AML-193 (cell line): Measurements from ENCODE around the gene ROS1.
"Not testable (repeated sequence)": the region's sequence is repeated elsewhere in the genome, so short reads cannot be mapped to it uniquely, and the experiment has no call there.

Experiments used
- DNase-seq, 2 experiments: peaks; one replicate each; lab custom pipeline; 2025; lab: John Stamatoyannopoulos, UW

Gene ROS1

DNA sequence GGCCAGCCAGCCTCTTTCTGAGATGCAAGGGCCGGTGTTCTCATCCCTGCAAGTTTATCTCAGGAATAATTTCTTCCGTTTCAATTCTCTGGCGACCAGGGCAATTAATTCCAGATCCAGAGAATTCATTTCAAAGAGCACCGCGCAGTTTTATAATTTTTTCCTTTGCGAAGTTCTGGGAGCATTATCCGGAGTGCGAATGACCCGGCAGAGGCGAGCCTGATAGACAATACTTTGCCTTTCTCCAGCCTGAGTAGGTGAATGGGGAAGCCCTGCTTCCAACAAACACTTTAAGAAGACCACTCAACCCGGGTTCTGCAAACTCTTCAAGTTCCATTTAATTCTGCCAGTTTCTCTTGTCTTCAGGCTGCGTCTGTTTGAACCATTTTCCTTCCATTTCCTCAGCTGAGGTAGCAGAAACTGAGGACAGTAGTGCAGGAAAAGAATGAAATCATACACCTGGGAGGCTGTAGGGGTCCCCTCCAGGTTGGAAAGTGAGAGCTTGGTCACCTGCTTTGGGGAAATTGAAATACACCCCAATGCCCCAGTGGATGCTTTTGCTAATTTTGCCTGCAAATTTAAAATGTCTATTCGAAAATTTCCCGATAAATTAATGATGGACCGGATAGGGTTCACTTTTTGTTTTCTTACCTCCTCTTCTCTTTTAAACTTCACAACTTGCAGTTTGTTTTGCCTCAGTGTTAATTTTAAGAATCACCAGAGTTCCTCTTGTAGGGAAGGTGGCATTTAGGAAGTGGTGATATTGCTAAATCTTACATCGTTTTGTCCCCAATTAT lies 159.3 kb downstream of the ROS1 start:
- DNase-seq, result no peak

DNA sequence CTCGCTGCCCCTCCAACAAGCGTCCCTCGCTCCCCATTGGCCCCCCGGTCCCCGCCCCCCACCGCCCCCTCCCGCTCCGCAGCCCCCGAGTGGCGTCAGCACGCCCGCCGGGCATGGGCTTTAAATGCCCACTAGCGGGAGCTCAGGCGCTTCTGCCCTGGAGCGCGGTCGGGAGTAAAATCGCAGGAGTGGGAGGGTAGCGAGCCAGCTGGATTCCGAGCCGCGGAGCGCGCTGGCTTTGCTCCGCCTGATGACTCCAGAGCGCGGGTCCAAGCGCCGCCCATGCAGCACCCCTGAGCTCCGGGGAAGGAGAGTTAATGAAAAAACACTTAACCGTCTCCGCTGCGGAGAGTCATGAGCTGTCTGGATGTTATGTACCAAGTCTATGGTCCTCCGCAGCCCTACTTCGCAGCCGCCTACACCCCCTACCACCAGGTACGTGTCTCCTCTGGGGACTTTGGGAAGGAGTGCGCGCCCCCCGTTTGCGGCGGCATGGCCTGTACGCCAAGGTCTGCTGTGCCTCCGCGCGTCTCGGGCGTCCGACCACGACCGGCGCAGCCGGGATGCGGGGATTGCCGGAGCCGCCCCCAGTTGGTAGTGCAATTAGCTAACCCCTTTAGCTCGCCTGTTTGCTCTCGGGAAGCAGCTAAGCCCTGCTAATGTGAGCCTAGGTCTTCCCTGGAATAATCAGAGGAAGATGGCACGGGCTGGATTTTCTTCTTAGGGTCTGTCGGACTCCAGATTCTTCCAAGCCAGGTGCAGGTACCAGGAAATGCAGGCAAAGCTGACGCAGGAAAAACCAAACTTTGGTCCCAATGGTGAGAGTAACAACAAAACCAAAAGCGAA lies 160.1 kb downstream of the ROS1 start, which contains the start of gene VGLL2:
Gene VGLL2 (plus strand): TSS at position 149 of the 847 bp plus-strand sequence. CDS start 206 bp downstream, at position 355.
- no peak for DNase-seq

DNA sequence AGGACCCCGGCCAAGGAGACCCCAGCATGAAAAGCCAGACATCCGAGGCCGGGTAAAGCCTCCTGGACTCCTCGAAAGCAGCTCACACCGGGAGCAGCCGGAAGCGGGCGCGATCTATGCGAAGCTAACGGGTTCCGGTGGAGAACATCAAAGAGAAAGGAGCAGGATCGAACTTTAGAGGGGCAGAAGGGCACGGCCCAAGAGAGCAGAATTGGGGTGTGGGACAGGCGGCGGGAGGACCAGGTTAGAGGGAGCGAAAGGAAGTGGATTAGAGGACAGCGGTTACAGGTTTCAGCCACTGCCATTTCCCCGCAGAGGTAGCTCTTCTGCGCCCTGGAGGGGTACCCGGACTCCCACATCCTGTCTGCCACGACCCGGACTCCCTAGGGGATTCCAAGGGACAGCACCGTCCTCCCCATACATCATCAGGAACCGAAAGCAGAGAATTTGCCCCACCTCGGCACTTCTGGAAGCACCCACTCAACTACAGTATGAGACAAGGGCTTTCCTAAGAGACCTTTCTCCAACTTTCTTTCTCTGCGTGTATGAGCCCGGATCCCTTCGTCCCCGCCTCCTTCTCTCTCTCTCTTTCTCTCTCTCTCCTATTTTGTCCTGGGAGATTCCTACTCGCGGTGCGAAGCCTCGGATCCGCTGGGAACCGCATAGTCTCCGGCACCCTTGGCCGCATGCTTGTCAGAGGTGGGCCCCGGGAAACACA lies 160.9 kb downstream of the ROS1 start:
- no peak for DNase-seq

DNA sequence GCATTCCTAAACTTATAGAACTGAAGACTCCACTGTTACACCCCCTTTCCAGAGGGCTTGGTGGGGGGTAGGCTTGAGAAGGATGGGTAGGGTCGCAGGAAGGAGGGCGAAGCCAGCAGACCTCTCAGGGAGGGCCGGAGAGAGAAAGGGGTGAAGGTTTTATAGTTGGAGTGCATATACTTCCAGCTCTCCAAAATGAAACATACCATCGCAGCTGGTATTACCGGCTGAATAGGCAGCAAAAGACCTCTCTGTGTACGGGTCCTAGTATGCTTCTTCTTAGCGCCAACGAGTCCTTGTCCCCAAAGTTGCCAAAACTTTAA lies 161.4 kb downstream of the ROS1 start:
- DNase-seq, result no peak

DNA sequence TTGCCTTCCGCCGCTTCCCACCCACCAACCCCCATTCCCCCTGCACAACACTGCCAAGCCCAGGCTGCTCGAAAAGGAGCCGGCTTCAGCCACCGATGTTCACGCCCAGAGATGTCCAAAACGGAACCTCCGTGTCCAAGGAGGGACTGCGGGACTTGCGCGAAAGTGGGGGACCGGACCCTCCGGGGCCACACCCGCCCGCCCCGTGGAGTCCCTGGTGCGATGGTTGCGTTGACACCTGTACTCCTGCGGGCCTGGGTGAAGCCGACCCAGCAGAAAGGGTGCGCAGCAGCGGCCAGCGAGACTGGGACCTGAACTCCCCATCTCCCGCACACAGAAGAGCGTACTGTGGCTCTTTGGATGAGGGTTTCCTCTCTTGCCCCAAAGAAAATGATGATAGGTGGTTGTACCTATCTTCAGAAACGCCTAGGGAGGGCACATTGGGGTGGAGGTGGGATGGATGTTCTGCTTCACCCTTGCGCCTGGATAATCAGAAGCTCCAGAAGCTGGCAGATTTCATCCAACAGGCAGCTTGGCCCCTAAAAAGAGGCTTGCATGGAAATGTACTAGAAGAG lies 162.3 kb downstream of the ROS1 start:
- no peak for DNase-seq

DNA sequence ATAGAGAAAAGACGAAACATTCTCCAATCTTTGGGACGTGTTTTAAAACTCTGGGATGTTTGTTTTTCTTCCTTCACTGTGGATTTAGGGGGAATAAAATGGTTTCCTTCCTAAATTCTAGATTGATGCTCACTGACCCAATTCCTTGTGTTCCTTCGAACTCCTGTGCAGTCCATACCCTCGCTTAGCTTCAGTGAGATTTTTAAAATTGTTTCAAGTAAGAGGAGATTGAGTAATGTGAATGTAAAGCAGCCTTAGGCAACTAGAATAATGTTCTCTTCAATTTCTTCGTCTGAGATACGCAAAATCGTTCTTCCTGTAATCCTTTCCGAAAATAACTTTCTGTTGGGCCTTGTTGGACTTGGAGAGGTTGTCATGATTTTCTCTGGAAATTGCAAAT lies 162.9 kb downstream of the ROS1 start:
- no peak for DNase-seq

DNA sequence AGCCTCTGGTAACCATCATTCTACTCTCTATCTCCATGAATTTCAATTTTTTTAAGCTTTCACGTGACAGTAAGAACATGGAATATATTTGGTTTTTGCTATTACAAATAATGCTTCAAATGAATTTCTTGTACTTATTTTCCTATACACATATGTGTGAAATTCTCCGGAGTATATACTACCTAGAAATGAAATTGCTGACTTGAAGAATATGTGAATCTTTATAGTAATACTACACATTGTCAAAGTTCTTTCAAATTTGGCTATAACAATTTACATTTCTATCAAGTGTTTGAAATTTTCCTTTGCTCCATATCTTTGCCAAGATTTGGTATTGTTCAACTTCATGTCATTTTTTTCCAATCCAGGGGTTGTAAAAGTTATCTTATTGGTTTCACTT lies 172.0 kb downstream of the ROS1 start:
- no peak for DNase-seq

DNA sequence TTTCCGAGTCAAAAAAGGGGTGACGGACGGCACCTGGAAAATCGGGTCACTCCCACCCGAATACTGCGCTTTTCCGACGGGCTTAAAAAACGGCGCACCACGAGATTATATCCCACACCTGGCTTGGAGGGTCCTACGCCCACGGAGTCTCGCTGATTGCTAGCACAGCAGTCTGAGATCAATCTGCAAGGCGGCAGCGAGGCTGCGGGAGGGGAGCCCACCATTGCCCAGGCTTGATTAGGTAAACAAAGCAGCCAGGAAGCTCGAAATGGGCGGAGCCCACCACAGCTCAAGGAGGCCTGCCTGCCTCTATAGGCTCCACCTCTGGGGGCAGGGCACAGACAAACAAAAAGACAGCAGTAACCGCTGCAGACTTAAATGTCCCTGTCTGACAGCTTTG lies 180.8 kb downstream of the ROS1 start:
- DNase-seq, result not testable (repeated sequence)

DNA sequence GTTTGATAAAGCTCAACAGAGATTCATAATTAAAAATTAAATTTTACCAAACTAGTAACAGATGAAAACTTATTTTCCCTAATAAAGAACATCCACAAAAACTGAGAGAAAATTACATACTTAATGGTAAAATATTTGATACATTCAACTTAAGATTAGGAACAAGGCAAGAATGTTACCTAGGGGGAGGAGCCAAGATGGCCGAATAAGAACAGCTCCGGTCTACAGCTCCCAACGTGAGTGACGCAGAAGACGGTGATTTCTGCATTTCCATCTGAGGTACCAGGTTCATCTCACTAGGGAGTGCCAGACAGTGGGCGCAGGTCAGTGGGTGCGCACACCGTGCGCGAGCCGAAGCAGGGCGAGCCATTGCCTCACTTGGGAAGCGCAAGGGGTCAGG lies 181.2 kb downstream of the ROS1 start:
- not testable (repeated sequence) for DNase-seq
